OCI-LY3 (cell line): Measurements from ENCODE around the gene FOXK2.
"Not testable (repeated sequence)": the region's sequence is repeated elsewhere in the genome, so short reads cannot be mapped to it uniquely, and the experiment has no call there.

ENCODE experiments used
- H2AFZ ChIP-seq: fragments of 200-600, 300-600 bp; shearing (Covaris generic); 2 replicates; pipeline ENCODE4 v1.6.0; 2014; ENCODE audit warnings: antibody characterized with exemption, low read depth, low read length
- H3K27ac ChIP-seq: fragments of 200-600, 300-600 bp; sonication (generic); 2 replicates; pipeline ENCODE4 v1.5.1; 2014; ENCODE audit warnings: mild to moderate bottlenecking, low read length, moderate library complexity, mixed read lengths
- H3K27me3 ChIP-seq: fragments of 200-600, 300-600 bp; sonication (generic); 2 replicates; pipeline ENCODE4 v1.6.1; 2014; ENCODE audit warnings: low read depth, low read length, mixed read lengths
- H3K36me3 ChIP-seq: fragments of 200-600, 300-600 bp; sonication (generic); replicated peaks from 2 replicates; pipeline ENCODE3; 2014; ENCODE audit warnings: low read depth, low read length, mixed read lengths
- H3K4me1 ChIP-seq: fragments of 300-600, 200-600 bp; sonication (generic); 2 replicates; pipeline ENCODE4 v1.6.1; 2014; ENCODE audit warnings: low read length, mixed read lengths
- H3K4me2 ChIP-seq: fragments of 200-600, 300-600 bp; sonication (generic); 2 replicates; pipeline ENCODE4 v1.6.1; 2014; ENCODE audit warnings: low read length, mixed read lengths
- H3K4me3 ChIP-seq: fragments of 300-600, 200-600 bp; sonication (generic); 2 replicates; pipeline ENCODE4 v1.5.1; 2014; ENCODE audit warnings: antibody characterized with exemption, mild to moderate bottlenecking, low read length, moderate library complexity
- H3K79me2 ChIP-seq: fragments of 300-600, 200-600 bp; shearing (Covaris generic); 2 replicates; pipeline ENCODE4 v1.6.1; 2014; ENCODE audit warnings: mild to moderate bottlenecking, low read length, mixed read lengths
- H3K9ac ChIP-seq: fragments of 300-600, 200-600 bp; shearing (Covaris generic); 2 replicates; pipeline ENCODE4 v1.6.0; 2014; ENCODE audit warnings: mild to moderate bottlenecking, low read length, moderate library complexity
- H3K9me3 ChIP-seq: fragments of 200-600, 300-600 bp; shearing (Covaris generic); 2 replicates; pipeline ENCODE4 v1.6.1; 2014; ENCODE audit warnings: low read length, mixed read lengths; ENCODE audit not compliant: insufficient read depth
- H4K20me1 ChIP-seq: fragments of 200-600, 300-600 bp; sonication (generic); 2 replicates; pipeline ENCODE4 v1.6.1; 2016; ENCODE audit warnings: low read length, mixed read lengths; ENCODE audit not compliant: insufficient read depth
- CTCF ChIP-seq: fragments of 200-600, 300-600 bp; sonication (generic); IDR thresholded peaks from 2 replicates; pipeline ENCODE4 v1.5.1; 2014; ENCODE audit warnings: antibody characterized with exemption, low read length, low read depth
- EZH2phosphoT487 ChIP-seq: fragments of 200-600 bp; shearing (Covaris generic); IDR thresholded peaks from 2 replicates; pipeline ENCODE4 v1.6.1; 2018; ENCODE audit warnings: antibody characterized with exemption, mixed run types, low read depth

The FOXK2 gene

GRCh38 chr17:82559566-82560251 lies 40.2 kb downstream of the FOXK2 start:
- Histone ChIP-seq H3K4me2 (no peak overlapping the region), H3K4me1 (no peaks in the 10 kb centered on the region; the same call in 1 of the 2 replicates), H3K9me3 (no peaks in the 10 kb centered on the region), H3K36me3 (no peaks in the 10 kb centered on the region), H4K20me1 (peaks cover 54% of the 10 kb centered on the region), H3K4me3 (no peak overlapping the region), H3K79me2 (peaks cover 81% of the 10 kb centered on the region), H3K27ac (no peak overlapping the region), H3K27me3 (no peaks in the 10 kb centered on the region), H2AFZ (no peak overlapping the region), H3K9ac (no peak overlapping the region)
- no peak for TF ChIP-seq CTCF
- TF ChIP-seq EZH2phosphoT487: no peak

GRCh38 chr17:82560252-82560642 lies 40.7 kb downstream of the FOXK2 start:
- Histone ChIP-seq H3K4me1 (no peaks in the 10 kb centered on the region; the same call in 1 of the 2 replicates), H3K79me2 (peaks cover 80% of the 10 kb centered on the region), H3K4me2 (no peak overlapping the region), H3K9me3 (no peaks in the 10 kb centered on the region), H3K9ac (no peak overlapping the region), H4K20me1 (peaks cover 49% of the 10 kb centered on the region), H3K27ac (no peak overlapping the region), H2AFZ (no peak overlapping the region), H3K27me3 (no peaks in the 10 kb centered on the region), H3K4me3 (no peak overlapping the region), H3K36me3 (peaks cover 4% of the 10 kb centered on the region)
- TF ChIP-seq EZH2phosphoT487 (no peak), CTCF (no peak)

- no peak for TF ChIP-seq CTCF
- no peak for TF ChIP-seq EZH2phosphoT487
- H3K9ac ChIP-seq: no peak overlapping the region
These were observed 41.4 kb downstream of the FOXK2 start for GRCh38 chr17:82560802-82561428.

GRCh38 chr17:82561429-82562035 lies 42.0 kb downstream of the FOXK2 start:
- Histone ChIP-seq H3K4me1 (no peaks in the 10 kb centered on the region), H4K20me1 (peaks cover 46% of the 10 kb centered on the region), H3K4me2 (no peak overlapping the region), H3K9me3 (no peaks in the 10 kb centered on the region), H3K9ac (no peak overlapping the region), H3K79me2 (peaks cover 78% of the 10 kb centered on the region), H3K27ac (no peak overlapping the region), H2AFZ (no peak overlapping the region), H3K4me3 (no peak overlapping the region), H3K27me3 (no peaks in the 10 kb centered on the region), H3K36me3 (peaks cover 12% of the 10 kb centered on the region)
- TF ChIP-seq CTCF (no peak), EZH2phosphoT487 (no peak)

More at GRCh38 chr17:82560802-82561428, 41.4 kb downstream of the FOXK2 start:
- H3K9me3 ChIP-seq: no peaks in the 10 kb centered on the region
- no peak overlapping the region for H3K4me2 ChIP-seq
- H3K36me3 ChIP-seq: peaks cover 8% of the 10 kb centered on the region
- H3K4me3 ChIP-seq: no peak overlapping the region
- no peak overlapping the region for H3K27ac ChIP-seq
- H2AFZ ChIP-seq: no peak overlapping the region
- peaks cover 79% of the 10 kb centered on the region for H3K79me2 ChIP-seq
- H3K27me3 ChIP-seq: no peaks in the 10 kb centered on the region
- H3K4me1 ChIP-seq: no peaks in the 10 kb centered on the region
- H4K20me1 ChIP-seq: peaks cover 46% of the 10 kb centered on the region

GRCh38 chr17:82562718-82563220 lies 43.2 kb downstream of the FOXK2 start:
- H3K4me3 ChIP-seq, H3K27ac ChIP-seq, H3K9ac ChIP-seq, H3K4me2 ChIP-seq, H2AFZ ChIP-seq, H3K4me1 ChIP-seq, H3K9me3 ChIP-seq, H3K27me3 ChIP-seq: not testable (repeated sequence)
- Histone ChIP-seq H4K20me1 (peaks cover 42% of the 10 kb centered on the region), H3K79me2 (peaks cover 82% of the 10 kb centered on the region), H3K36me3 (peaks cover 12% of the 10 kb centered on the region)
